Hepatocyte (in vitro differentiated cells): ENCODE results near the gene MAST4. TPM values are rescaled to one million over a fixed set of nuclear protein-coding genes. Genes with fewer than 3 reads are reported as not detected.

Source experiments
- DNase-seq: peaks from one replicate; pipeline ENCODE4 v3.0.0-alpha.2; 2016; ENCODE audit warnings: low spot score
- H2AFZ ChIP-seq: fragments of 200-600 bp; sonication (generic); 2 replicates; pipeline ENCODE4 v1.6.0; 2016; ENCODE audit warnings: antibody characterized with exemption, mild to moderate bottlenecking
- H3K27ac ChIP-seq: fragments of 200-600 bp; sonication (generic); 2 replicates; pipeline ENCODE4 v1.5.1; 2016; ENCODE audit warnings: mild to moderate bottlenecking
- H3K27me3 ChIP-seq: fragments of 200-600 bp; sonication (generic); 2 replicates; pipeline ENCODE4 v1.6.1; 2016
- H3K36me3 ChIP-seq: fragments of 200-600 bp; sonication (generic); replicated peaks from 2 replicates; pipeline ENCODE4 v1.5.1; 2016; ENCODE audit warnings: low read depth; ENCODE audit not compliant: insufficient read depth
- H3K4me1 ChIP-seq: fragments of 200-600 bp; sonication (generic); 2 replicates; pipeline ENCODE4 v1.5.1; 2016; ENCODE audit warnings: mild to moderate bottlenecking, moderate library complexity; ENCODE audit not compliant: insufficient read depth
- H3K4me2 ChIP-seq: fragments of 200-600 bp; sonication (generic); 2 replicates; pipeline ENCODE4 v1.6.0; 2016
- H3K4me3 ChIP-seq: fragments of 200-600 bp; sonication (generic); 2 replicates; pipeline ENCODE4 v1.5.1; 2016; ENCODE audit warnings: mild to moderate bottlenecking
- H3K79me2 ChIP-seq: fragments of 200-600 bp; sonication (generic); 2 replicates; pipeline ENCODE4 v1.6.0; 2017; ENCODE audit warnings: mild to moderate bottlenecking
- H3K9me2 ChIP-seq: fragments of 200-600 bp; sonication (generic); replicated peaks from 2 replicates; pipeline ENCODE4 v1.6.0; 2017; ENCODE audit warnings: mild to moderate bottlenecking; ENCODE audit not compliant: insufficient read depth
- H3K9me3 ChIP-seq: fragments of 200-600 bp; sonication (generic); 2 replicates; pipeline ENCODE4 v1.5.1; 2016; ENCODE audit warnings: low read depth, mild to moderate bottlenecking
- H4K20me1 ChIP-seq: fragments of 200-600 bp; sonication (generic); 2 replicates; pipeline ENCODE4 v1.6.0; 2016; ENCODE audit warnings: mild to moderate bottlenecking; ENCODE audit not compliant: insufficient read depth, poor library complexity, severe bottlenecking
- CTCF ChIP-seq: fragments of 200-600 bp; sonication (generic); IDR thresholded peaks from 2 replicates; pipeline ENCODE4 v1.5.1; 2016; ENCODE audit warnings: antibody characterized with exemption, mild to moderate bottlenecking; ENCODE audit not compliant: poor library complexity
- EZH2 ChIP-seq: fragments of 200-600 bp; sonication (generic); IDR thresholded peaks from 2 replicates; pipeline ENCODE4 v1.6.1; 2016; ENCODE audit warnings: antibody characterized with exemption, mild to moderate bottlenecking, borderline replicate concordance
- EZH2phosphoT487 ChIP-seq: fragments of 200-600 bp; sonication (generic); IDR thresholded peaks from one replicate; pipeline ENCODE4 v1.6.1; 2018; ENCODE audit warnings: antibody characterized with exemption, mild to moderate bottlenecking, low read depth, moderate library complexity; ENCODE audit not compliant: unreplicated experiment, severe bottlenecking
- WGBS: methylation state at CpG from one replicate; pipeline ENCODE4 v1.1.6; 2016; ENCODE audit warnings: low lambda C conversion rate; ENCODE audit errors: missing lambda C conversion rate; 5-methylcytosine and 5-hydroxymethylcytosine counted together
- polyA plus RNA-seq: library from polyadenylated mRNA; unstranded; fragments of >200 nt; fragmentation: Nextera tagmentation; extraction: Ambion mirVana; gene quantifications from 2 replicates; pipeline ENCODE4 v1.2.1, GENCODE V29; 2016
- total RNA-seq: library from RNA; depleted of rRNA; stranded (reverse); fragments of >200 nt; gene quantifications from 2 replicates; pipeline ENCODE4 v1.2.3, GENCODE V29; 2014

Gene MAST4
- total and polyA plus RNA-seq, 2 experiments from 2014 or later, result 11.7 to 13.2 TPM

DNA sequence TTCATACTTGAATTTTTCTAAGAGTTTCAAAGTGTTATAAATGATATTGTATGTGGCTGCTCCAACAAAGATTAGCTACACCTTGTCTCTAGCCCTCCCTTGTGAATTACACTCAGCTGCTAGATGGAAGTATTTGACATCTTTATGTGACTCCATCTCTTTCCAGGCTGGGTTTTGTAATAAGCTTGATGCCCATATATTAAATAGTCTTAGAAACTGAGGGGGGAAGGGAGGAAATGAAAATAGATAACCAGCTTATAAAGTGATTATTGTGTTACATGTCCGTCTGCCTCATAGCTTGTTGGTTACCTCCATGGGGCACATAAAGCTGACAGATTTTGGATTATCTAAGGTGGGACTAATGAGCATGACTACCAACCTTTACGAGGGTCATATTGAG is 537.0 kb downstream of the MAST4 start:
- DNase-seq, result no peak
- H3K4me2 ChIP-seq, result no peak overlapping the region
- no peak overlapping the region for H2AFZ ChIP-seq
- no peak overlapping the region for H3K27ac ChIP-seq
- no peaks in the 10 kb centered on the region for H3K4me1 ChIP-seq
- H3K36me3 ChIP-seq, result no peaks in the 10 kb centered on the region
- H3K79me2 ChIP-seq, result no peaks in the 10 kb centered on the region
- no peaks in the 10 kb centered on the region for H4K20me1 ChIP-seq
- H3K27me3 ChIP-seq, result no peaks in the 10 kb centered on the region
- H3K4me3 ChIP-seq, result no peak overlapping the region
- H3K9me2 ChIP-seq, result no peaks in the 10 kb centered on the region
- H3K9me3 ChIP-seq, result no peaks in the 10 kb centered on the region
- 44% methylated on average over 2 of the region's 2 CpGs for WGBS
- TF ChIP-seq EZH2, result no peak
- TF ChIP-seq CTCF, result no peak
- TF ChIP-seq EZH2phosphoT487, result no peak

GRCh38 chr5:67133776-67134175 is 537.6 kb downstream of the MAST4 start:
- Histone ChIP-seq H3K36me3 (no peaks in the 10 kb centered on the region), H3K4me3 (no peak overlapping the region), H3K79me2 (no peaks in the 10 kb centered on the region), H3K27ac (no peak overlapping the region), H4K20me1 (no peaks in the 10 kb centered on the region), H3K9me2 (no peaks in the 10 kb centered on the region), H3K27me3 (no peaks in the 10 kb centered on the region), H3K4me2 (no peak overlapping the region), H2AFZ (no peak overlapping the region), H3K4me1 (no peaks in the 10 kb centered on the region), H3K9me3 (no peaks in the 10 kb centered on the region)
- TF ChIP-seq EZH2, result no peak
- no peak for TF ChIP-seq EZH2phosphoT487
- TF ChIP-seq CTCF, result no peak
- DNase-seq, result no peak
- WGBS, result 79% methylated on average over 3 of the region's 3 CpGs

- no peak for DNase-seq
- Histone ChIP-seq H3K4me1 (no peaks in the 10 kb centered on the region), H3K4me2 (no peak overlapping the region), H4K20me1 (no peaks in the 10 kb centered on the region), H3K27ac (no peak overlapping the region), H3K9me3 (no peaks in the 10 kb centered on the region), H3K27me3 (no peaks in the 10 kb centered on the region), H3K79me2 (no peaks in the 10 kb centered on the region), H3K4me3 (no peak overlapping the region), H3K9me2 (no peaks in the 10 kb centered on the region), H2AFZ (no peak overlapping the region), H3K36me3 (no peaks in the 10 kb centered on the region)
- TF ChIP-seq EZH2, result no peak
- no peak for TF ChIP-seq EZH2phosphoT487
- no peak for TF ChIP-seq CTCF
- whole genome bisulfite sequencing, result 77% methylated on average over 6 of the region's 6 CpGs
Measured at GRCh38 chr5:67135381-67135984, 539.3 kb downstream of the MAST4 start.

DNA sequence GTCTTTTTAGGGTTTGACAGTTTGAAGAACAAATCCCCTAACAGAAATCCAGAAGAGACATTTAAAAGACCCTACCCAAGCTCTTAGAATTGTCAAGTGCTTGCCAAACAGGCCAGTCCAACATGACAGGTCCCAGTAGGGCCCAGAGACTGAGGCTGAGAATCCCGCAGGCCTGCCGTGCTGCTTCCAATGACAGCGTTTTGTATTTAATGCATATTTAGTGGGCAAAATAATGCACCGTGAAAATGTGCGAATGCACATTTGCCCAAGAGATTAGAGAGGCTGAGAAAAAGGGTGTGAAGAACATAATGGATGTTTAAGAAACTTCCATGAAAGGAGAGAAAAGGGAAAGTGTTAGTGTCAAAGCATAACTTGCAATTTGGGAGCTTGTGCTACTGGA is 542.8 kb downstream of the MAST4 start:
- Histone ChIP-seq H2AFZ (no peak overlapping the region), H4K20me1 (no peaks in the 10 kb centered on the region), H3K27ac (no peak overlapping the region), H3K36me3 (no peaks in the 10 kb centered on the region), H3K79me2 (no peaks in the 10 kb centered on the region), H3K4me2 (no peak overlapping the region), H3K4me1 (peaks cover 13% of the 10 kb centered on the region), H3K9me2 (no peaks in the 10 kb centered on the region), H3K4me3 (no peak overlapping the region), H3K9me3 (no peaks in the 10 kb centered on the region), H3K27me3 (no peaks in the 10 kb centered on the region)
- DNase-seq, result no peak
- WGBS, result 84% methylated on average over 5 of the region's 5 CpGs
- TF ChIP-seq EZH2phosphoT487, result no peak
- TF ChIP-seq EZH2, result no peak
- no peak for TF ChIP-seq CTCF
